Measurements from ENCODE around the gene ADAMTSL3.

GRCh38 chr15:83656192-83656591 lies 2.3 kb downstream of the ADAMTSL3 start:
- no peak for TF ChIP-seq CTCF (conservative IDR thresholded peaks at IDR 0.05 in 1 of 2, IDR thresholded peaks at IDR 0.05 in 1 of 2; ENCODE audit: extremely low read depth in 1 of 2, insufficient read depth in 1 of 2, low read depth in 1 of 2, low read length in 2 of 2)
- no peak for TF ChIP-seq EZH2 (IDR thresholded peaks at IDR 0.05; ENCODE audit: borderline replicate concordance, low read length)

Measured in mammary epithelial cell (primary cell).